GM19099 (cell line): Measurements from ENCODE around the gene INCA1.

Source experiments
- POLR2A ChIP-seq: IDR thresholded peaks from 3 replicates; pipeline ENCODE4 v1.6.1; 2011; ENCODE audit warnings: low read depth; ENCODE audit not compliant: insufficient read length; ENCODE audit errors: extremely low read depth

Gene INCA1

DNA sequence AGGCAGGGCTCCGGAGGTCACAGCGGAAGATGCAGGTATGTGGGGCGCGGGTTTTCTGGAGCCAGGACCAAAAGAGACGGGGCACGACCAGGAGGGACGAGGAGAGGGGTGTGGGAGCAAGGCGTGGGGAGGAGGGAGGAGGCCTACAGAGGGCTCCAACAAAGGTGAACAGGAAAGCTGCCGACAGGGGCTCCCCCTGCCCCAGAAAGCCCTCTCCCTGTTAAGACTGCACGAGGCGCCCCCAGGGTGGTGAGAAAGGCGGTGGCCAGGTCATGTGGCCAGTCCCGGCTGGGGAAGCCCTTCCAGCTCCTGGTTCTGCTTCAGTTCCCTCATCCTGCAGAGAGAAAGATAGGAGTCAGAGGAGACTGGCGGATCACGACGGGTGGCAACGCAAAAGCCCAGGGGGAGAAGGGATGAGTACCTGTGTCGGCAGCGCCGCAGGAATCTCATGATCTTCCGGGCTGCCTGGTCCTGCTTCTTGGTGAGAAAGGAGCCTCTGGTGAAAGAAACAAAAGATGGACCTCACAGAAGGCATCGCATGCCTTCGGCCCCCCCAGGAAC, 28.8 kb downstream of the INCA1 start:
- TF ChIP-seq POLR2A, result no peak

GRCh38 chr17:4967539-4968485, 29.5 kb downstream of the INCA1 start, which contains the start of gene SPAG7:
Gene SPAG7 (minus strand): TSS chr17:4967817. CDS start chr17:4967804, 13 bp downstream.
- peak; percentile 86 for TF ChIP-seq POLR2A

DNA sequence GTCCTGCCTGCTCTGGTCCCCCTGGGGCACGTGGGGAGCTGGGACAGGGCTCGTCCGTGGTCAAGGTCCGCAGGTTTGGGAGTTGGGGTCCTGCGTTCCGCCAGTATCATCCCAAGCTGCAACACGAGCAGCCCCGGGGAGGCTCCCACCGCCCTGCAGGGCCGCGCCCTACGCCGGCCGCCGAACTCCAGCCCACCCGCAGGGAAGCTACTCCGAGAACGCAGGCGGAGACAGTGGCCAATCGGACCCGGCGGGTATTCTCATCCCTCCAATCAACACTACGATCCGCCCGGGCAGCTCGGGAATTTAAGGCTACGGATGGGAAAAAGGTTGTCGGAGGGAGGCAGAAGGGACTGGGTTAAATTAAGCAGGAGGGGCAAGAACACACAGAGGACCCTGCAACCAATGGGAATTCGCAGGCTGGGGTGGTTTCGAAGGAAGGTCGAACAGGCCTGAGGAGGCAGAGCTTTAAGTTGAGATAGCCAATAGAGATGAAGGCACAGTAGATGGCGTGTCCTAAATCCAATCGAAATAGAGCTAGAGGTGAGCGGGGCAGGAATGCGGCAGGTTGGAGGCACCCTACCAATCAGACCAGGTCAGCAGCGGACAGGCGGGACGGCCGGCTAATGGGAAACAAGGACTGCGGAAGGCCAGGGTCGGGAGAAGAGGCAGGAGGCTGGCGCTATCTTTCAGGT, 30.3 kb downstream of the INCA1 start:
- peak; percentile 30 for TF ChIP-seq POLR2A

DNA sequence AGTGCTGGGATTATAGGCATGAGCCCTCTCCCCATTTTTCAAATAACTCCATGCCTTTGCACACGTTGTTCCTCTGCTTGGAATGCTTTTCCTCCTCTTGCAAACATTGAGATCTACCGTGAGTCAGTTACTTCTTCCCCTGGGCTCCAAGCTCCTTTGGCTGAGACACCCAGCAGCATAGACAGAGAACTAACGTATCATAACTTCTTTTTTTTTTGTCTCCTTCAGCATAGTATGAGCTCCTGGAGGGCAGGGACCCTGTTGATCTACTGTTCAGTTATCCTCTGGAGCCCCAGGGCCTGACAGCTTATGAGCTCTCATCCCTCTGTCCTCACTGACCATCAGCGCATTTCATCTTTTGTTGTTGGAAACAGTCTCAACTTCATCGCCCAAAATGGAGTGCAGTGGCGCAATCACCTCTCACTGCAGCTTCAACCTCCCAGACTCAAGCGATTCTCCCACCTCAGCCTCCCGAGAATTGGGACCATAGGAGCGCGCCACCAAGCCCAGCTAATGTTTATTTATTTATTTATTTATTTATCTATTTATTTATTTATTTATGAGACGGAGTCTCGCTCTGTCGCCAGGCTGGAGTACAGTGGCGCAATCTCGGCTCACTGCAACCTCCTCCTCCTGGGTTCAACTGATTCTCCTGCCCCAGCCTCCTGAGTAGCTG, 31.9 kb downstream of the INCA1 start:
- no peak for TF ChIP-seq POLR2A

- no peak for TF ChIP-seq POLR2A
Observed at GRCh38 chr17:4960279-4960922, 36.9 kb downstream of the INCA1 start.

- TF ChIP-seq POLR2A, result no peak
Observed at GRCh38 chr17:4959261-4959965, 37.9 kb downstream of the INCA1 start.

- no peak for TF ChIP-seq POLR2A
Observed at GRCh38 chr17:4958102-4958501, 39.2 kb downstream of the INCA1 start.

- TF ChIP-seq POLR2A, result no peak
Observed at GRCh38 chr17:4956493-4957061, 40.7 kb downstream of the INCA1 start.

DNA sequence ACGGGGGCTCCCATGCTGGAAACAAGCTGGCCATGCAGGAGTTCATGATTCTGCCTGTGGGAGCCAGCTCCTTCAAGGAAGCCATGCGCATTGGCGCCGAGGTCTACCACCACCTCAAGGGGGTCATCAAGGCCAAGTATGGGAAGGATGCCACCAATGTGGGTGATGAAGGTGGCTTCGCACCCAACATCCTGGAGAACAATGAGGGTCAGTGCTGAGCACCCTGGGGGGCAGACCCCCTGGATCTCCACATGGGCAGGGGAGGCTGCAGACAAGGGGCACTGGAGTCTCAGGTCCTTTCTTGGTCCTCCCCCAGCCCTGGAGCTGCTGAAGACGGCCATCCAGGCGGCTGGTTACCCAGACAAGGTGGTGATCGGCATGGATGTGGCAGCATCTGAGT, 42.2 kb downstream of the INCA1 start:
- TF ChIP-seq POLR2A, result no peak

DNA sequence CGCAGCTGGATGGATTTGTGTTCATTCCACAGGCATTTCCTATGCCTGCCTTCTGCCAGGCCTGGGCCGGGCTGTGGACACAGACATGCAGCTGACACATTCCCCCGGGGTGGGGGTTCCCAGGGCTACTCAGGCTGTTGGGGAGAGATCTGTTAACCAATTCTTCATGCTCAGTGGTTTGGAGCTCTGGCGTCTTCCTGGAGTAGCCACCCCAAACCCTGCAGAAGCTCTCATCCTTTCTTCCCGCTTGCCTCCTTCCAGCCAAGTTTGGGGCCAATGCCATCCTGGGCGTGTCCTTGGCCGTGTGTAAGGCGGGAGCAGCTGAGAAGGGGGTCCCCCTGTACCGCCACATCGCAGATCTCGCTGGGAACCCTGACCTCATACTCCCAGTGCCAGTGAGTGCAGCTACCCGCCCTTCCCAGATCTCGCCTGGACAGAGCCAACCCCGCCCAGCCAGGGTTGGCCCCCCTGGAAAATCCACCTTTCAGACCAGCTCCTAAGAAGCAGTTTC, 43.8 kb downstream of the INCA1 start:
- TF ChIP-seq POLR2A, result no peak

- TF ChIP-seq POLR2A, result no peak
Observed at GRCh38 chr17:4951486-4951885, 45.8 kb downstream of the INCA1 start.

DNA sequence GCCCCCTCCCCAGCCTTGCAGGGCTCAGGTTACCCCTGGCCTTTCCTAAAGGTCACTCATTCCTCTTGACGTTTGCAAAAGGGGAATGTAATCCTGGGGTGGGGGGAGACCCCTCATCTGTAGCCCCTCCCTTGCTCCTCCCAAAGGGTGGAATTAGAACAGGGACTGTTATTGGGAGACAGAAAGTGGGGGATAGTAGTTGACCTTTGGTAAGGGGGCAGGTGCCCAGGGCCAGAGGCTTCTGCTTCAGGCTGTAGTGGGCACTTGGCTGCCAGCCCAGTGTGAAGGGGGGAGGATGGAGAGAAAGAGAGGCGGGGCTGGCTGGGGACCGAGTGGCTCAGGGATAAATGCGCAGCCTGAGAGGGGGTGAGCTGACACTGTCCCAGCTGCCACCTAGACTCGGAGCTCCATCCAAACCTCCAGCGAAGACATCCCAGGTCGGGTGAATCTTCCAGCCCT, 46.5 kb downstream of the INCA1 start, which contains the start of gene ENO3:
Gene ENO3 (plus strand): TSS at position 374 of the 459 bp plus-strand sequence. CDS start 711 bp downstream, outside the sequence.
- TF ChIP-seq POLR2A, result peak; percentile 15

DNA sequence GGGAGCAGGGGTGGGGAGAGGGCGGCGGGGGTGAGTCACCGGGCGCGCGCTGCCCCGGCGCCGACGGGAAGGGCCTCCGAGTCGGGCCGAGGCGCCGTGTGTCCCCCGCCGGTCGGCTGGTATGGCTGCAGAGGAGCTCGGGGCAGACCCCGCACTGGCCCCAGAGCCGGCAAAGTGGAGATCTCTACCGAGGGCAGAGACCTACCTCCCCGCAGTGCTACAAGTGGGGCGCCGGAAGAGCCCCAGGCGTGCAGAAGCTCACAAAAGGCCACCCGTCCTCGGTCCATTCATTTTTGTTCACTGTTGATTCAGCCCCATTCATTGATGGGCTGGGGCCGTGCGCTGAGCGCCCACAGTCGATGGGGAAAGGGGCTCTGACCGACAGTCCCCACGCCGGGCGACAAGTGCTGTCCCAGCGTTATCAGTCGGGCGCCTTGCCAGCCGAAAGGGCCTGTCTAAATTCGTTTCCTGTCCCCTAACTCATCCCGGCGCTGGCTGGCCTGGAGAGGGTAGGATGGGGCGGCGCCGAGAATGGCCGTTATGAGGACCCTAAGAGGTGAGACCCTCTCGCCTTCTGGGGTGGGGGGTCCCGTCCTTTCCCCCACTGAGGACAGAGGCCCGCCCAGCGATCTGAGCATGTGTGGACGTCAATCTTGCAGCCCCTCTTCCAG, 47.1 kb downstream of the INCA1 start:
- TF ChIP-seq POLR2A, result peak; percentile 30
